ENCODE data around the gene JAG1. TPM values are rescaled to one million over a fixed set of nuclear protein-coding genes. Genes with fewer than 3 reads are reported as not detected.

JAG1 gene
- total and polyA plus RNA-seq, 2 of the 4 experiments (the other 2 are of a cell fraction) = 10.2 to 22.6 TPM

GRCh38 chr20:10633718-10634117, 40.1 kb downstream of the JAG1 start:
- ATAC-seq (ENCODE audit: low read depth) (no peak), DNase-seq (no peak)
- Histone ChIP-seq H2BK5ac (ENCODE audit: low read depth, low read length, poor library complexity, severe bottlenecking) (no peak overlapping the region), H3K9me1 (ENCODE audit: insufficient read depth, low read length) (peaks cover 16% of the 10 kb centered on the region), H2BK20ac (ENCODE audit: low read depth, low read length) (peak overlapping the region; percentile 35; the same call in 1 of the 2 replicates), H3K79me1 (ENCODE audit: low read depth in 1 of 2, low read length in 2 of 2) (peaks cover 0 to 18% of the 10 kb centered on the region in 2 experiments; a peak in 2 of 4 replicates), H3K4me1 (ENCODE audit: control insufficient read depth, insufficient read depth, low read length) (peaks cover 24% of the 10 kb centered on the region), H3K27ac (ENCODE audit: insufficient read depth, low read length) (no peak overlapping the region), H3K56ac (ENCODE audit: extremely low read depth, insufficient read depth, low read length) (no peak overlapping the region), H2BK15ac (ENCODE audit: low read depth, low read length) (peak overlapping the region; percentile 69; the same call in 2 of the 3 replicates), H3K4me3 (ENCODE audit: insufficient read depth, low read depth, low read length) (no peak overlapping the region), H4K20me1 (ENCODE audit: insufficient read depth, low read length) (no peaks in the 10 kb centered on the region), H3K18ac (ENCODE audit: low read depth, low read length) (no peak overlapping the region), H4K91ac (ENCODE audit: insufficient read depth, low read depth, low read length) (no peak overlapping the region; the same call in 1 of the 2 replicates), H3K4me2 (ENCODE audit: low read depth, low read length) (no peak overlapping the region), H2AFZ (replicated peaks; ENCODE audit: low read length, poor library complexity) (no peak overlapping the region), H3K23ac (ENCODE audit: low read depth, low read length) (no peak overlapping the region), H4K5ac (ENCODE audit: low read depth, low read length) (no peak overlapping the region), H3K27me3 (ENCODE audit: control insufficient read depth, insufficient read depth, low read length) (no peaks in the 10 kb centered on the region), H2AK5ac (ENCODE audit: low read depth, low read length) (peak overlapping the region; percentile 83; the same call in 1 of the 2 replicates), H3K9ac (ENCODE audit: low read depth, low read length) (no peak overlapping the region), H3K9me3 (ENCODE audit: control insufficient read depth, insufficient read depth, low read length) (no peaks in the 10 kb centered on the region), H2BK120ac (ENCODE audit: low read depth, low read length) (0 out of 2 replicates have a peak overlapping the region, but pooled peaks have one; percentile 25), H3K36me3 (ENCODE audit: control insufficient read depth, insufficient read depth, low read length) (peaks cover 6% of the 10 kb centered on the region; the same call in 1 of the 2 replicates), H2AK9ac (replicated peaks; ENCODE audit: low read depth, low read length, poor library complexity) (no peak overlapping the region), H4K8ac (ENCODE audit: low read depth in 2 of 2, low read length in 2 of 2) (no peak overlapping the region; a peak in 1 of 4 replicates), H3K4ac (ENCODE audit: low read depth, low read length) (peak overlapping the region; percentile 44), H3K14ac (replicated peaks; ENCODE audit: low read depth, low read length) (no peak overlapping the region)
- 100% methylated on average over 3 of the region's 5 CpGs; no CpG with 5 or more reads in 1 of the 2 experiments for WGBS, 2 experiments (ENCODE audit: extremely low coverage in 2 of 2, insufficient read length in 1 of 2)
- POLR2A ChIA-PET (ENCODE audit: unreplicated experiment) = no interaction called here
- intact Hi-C loops (cut with micrococcal nuclease) = loop anchor here (2.0 kb wide), 1 partner anchor 75 kb away; no protein-coding TSS in a partner anchor
- no TSS peak for BruUV-seq (replicated peaks)
- in situ Hi-C loops (cut with MboI; ENCODE audit: low sequenced_read_pairs) = no loop called here
- dilution Hi-C loops (cut with HindIII; ENCODE audit: low sequenced_read_pairs, unreplicated experiment) = no loop called here
- TF ChIP-seq CEBPB (IDR thresholded peaks at IDR 0.05; ENCODE audit: low read depth, low read length) = no peak
- no peak for TF ChIP-seq RCOR1 (IDR thresholded peaks at IDR 0.05; ENCODE audit: insufficient replicate concordance, low read length)
- TF ChIP-seq BHLHE40 (IDR thresholded peaks at IDR 0.05; ENCODE audit: low read depth, low read length) = no peak
- TF ChIP-seq MAFK (IDR thresholded peaks at IDR 0.05; ENCODE audit: low read depth, low read length) = no peak
- TF ChIP-seq FOS (IDR thresholded peaks at IDR 0.05; ENCODE audit: low read depth, low read length) = no peak
- no peak for TF ChIP-seq NFE2L2 (IDR thresholded peaks at IDR 0.05; ENCODE audit: low read depth, low read length)
- no peak for TF ChIP-seq MXI1 (IDR thresholded peaks at IDR 0.05; ENCODE audit: borderline replicate concordance, low read depth, low read length)
- no peak for TF ChIP-seq RFX5 (IDR thresholded peaks at IDR 0.05; ENCODE audit: low read depth, low read length)
- no peak for TF ChIP-seq RAD21 (IDR thresholded peaks at IDR 0.05; ENCODE audit: low read length)
- no peak for TF ChIP-seq CHD1 (IDR thresholded peaks at IDR 0.05; ENCODE audit: low read depth, low read length)
- no peak for TF ChIP-seq CTCF (conservative IDR thresholded peaks at IDR 0.05; ENCODE audit: low read depth, low read length)
- no peak for TF ChIP-seq MAZ (IDR thresholded peaks at IDR 0.05; ENCODE audit: borderline replicate concordance, low read depth, low read length)
- no peak for TF ChIP-seq USF2 (IDR thresholded peaks at IDR 0.05; ENCODE audit: low read depth, low read length)
- TF ChIP-seq POLR2A (IDR thresholded peaks at IDR 0.05; ENCODE audit: low read depth, low read length) = no peak
- no peak for TF ChIP-seq ELK1 (IDR thresholded peaks at IDR 0.05; ENCODE audit: borderline replicate concordance, low read depth, low read length)
- no peak for TF ChIP-seq SMC3 (IDR thresholded peaks at IDR 0.05; ENCODE audit: low read depth, low read length)
- CTCF ChIA-PET = no interaction called here

All from IMR-90 (cell line).